IPS DF 6.9 (cell line): ENCODE measurements around the gene TRABD.

Experiments used
- DNase-seq: peaks from one replicate; pipeline ENCODE4 v3.0.0-alpha.2; 2013; ENCODE audit warnings: low read depth, low spot score
- H3K27ac ChIP-seq: one replicate; pipeline ENCODE4 v1.5.1; 2013; ENCODE audit warnings: low read length, control low read depth
- H3K27me3 ChIP-seq: 2 replicates; pipeline ENCODE4 v1.6.1; 2013; ENCODE audit warnings: mild to moderate bottlenecking, low read length; ENCODE audit not compliant: control insufficient read depth, insufficient read depth
- H3K36me3 ChIP-seq: 2 replicates; pipeline ENCODE4 v1.6.1; 2013; ENCODE audit warnings: low read length; ENCODE audit not compliant: control insufficient read depth, insufficient read depth
- H3K4me1 ChIP-seq: 2 replicates; pipeline ENCODE4 v1.6.1; 2013; ENCODE audit warnings: low read length; ENCODE audit not compliant: control insufficient read depth, insufficient read depth
- H3K4me3 ChIP-seq: 2 replicates; pipeline ENCODE4 v1.5.1; 2013; ENCODE audit warnings: mild to moderate bottlenecking, low read length
- H3K9me3 ChIP-seq: 2 replicates; pipeline ENCODE4 v1.6.1; 2013; ENCODE audit warnings: low read length, inconsistent platforms; ENCODE audit not compliant: control insufficient read depth, insufficient read depth
- WGBS: extraction: QIAGEN DNeasy Blood & Tissue Kit; methylation state at CpG from one replicate; pipeline ENCODE4 v1.1.7; 2013; ENCODE audit warnings: mixed read lengths, missing lambda C conversion rate; ENCODE audit not compliant: insufficient read length, insufficient coverage; 5-methylcytosine and 5-hydroxymethylcytosine counted together

The TRABD gene

GRCh38 chr22:50207383-50208140 lies 21.8 kb downstream of the TRABD start:
- Histone ChIP-seq H3K27ac (no peak overlapping the region), H3K9me3 (no peaks in the 10 kb centered on the region), H3K27me3 (no peaks in the 10 kb centered on the region), H3K36me3 (peaks cover 16% of the 10 kb centered on the region), H3K4me1 (no peaks in the 10 kb centered on the region; the same call in 1 of the 2 replicates), H3K4me3 (no peak overlapping the region)
- no CpG with 5 or more reads among the region's 23 CpGs for WGBS
- no peak for DNase-seq

- no peak for DNase-seq
- Histone ChIP-seq H3K27ac (no peak overlapping the region), H3K9me3 (no peaks in the 10 kb centered on the region), H3K4me1 (no peaks in the 10 kb centered on the region; the same call in 1 of the 2 replicates), H3K27me3 (no peaks in the 10 kb centered on the region), H3K36me3 (peaks cover 17% of the 10 kb centered on the region), H3K4me3 (no peak overlapping the region)
- no CpG with 5 or more reads among the region's 22 CpGs for WGBS
Observed at GRCh38 chr22:50208430-50208938, 22.8 kb downstream of the TRABD start.

- no peak overlapping the region for H3K27ac ChIP-seq
- no peaks in the 10 kb centered on the region for H3K9me3 ChIP-seq
- WGBS, result no CpG with 5 or more reads among the region's 31 CpGs
- no peaks in the 10 kb centered on the region for H3K27me3 ChIP-seq
- no peak overlapping the region for H3K4me3 ChIP-seq
- DNase-seq, result no peak
- no peaks in the 10 kb centered on the region; the same call in 1 of the 2 replicates for H3K4me1 ChIP-seq
- peaks cover 17% of the 10 kb centered on the region for H3K36me3 ChIP-seq
Observed at GRCh38 chr22:50208939-50209892, 23.5 kb downstream of the TRABD start.

- no CpG with 5 or more reads among the region's 20 CpGs for WGBS
- DNase-seq, result no peak
- H3K36me3 ChIP-seq, result peaks cover 17% of the 10 kb centered on the region
Observed at GRCh38 chr22:50209893-50210292, 24.2 kb downstream of the TRABD start.

GRCh38 chr22:50210378-50211139 lies 24.8 kb downstream of the TRABD start:
- H3K9me3 ChIP-seq, result no peaks in the 10 kb centered on the region
- no peaks in the 10 kb centered on the region; the same call in 1 of the 2 replicates for H3K4me1 ChIP-seq
- H3K27ac ChIP-seq, result no peak overlapping the region
- peaks cover 17% of the 10 kb centered on the region for H3K36me3 ChIP-seq
- no CpG with 5 or more reads among the region's 32 CpGs for WGBS
- no peaks in the 10 kb centered on the region for H3K27me3 ChIP-seq
- no peak for DNase-seq
- H3K4me3 ChIP-seq, result no peak overlapping the region

More at GRCh38 chr22:50209893-50210292, 24.2 kb downstream of the TRABD start:
- Histone ChIP-seq H3K4me1 (no peaks in the 10 kb centered on the region; the same call in 1 of the 2 replicates), H3K27me3 (no peaks in the 10 kb centered on the region), H3K27ac (no peak overlapping the region), H3K4me3 (no peak overlapping the region), H3K9me3 (no peaks in the 10 kb centered on the region)

- no peak for DNase-seq
- no CpG with 5 or more reads among the region's 14 CpGs for WGBS
- H3K36me3 ChIP-seq, result peaks cover 17% of the 10 kb centered on the region
- H3K27me3 ChIP-seq, result no peaks in the 10 kb centered on the region
- no peak overlapping the region for H3K4me3 ChIP-seq
- no peaks in the 10 kb centered on the region for H3K9me3 ChIP-seq
- no peak overlapping the region for H3K27ac ChIP-seq
- H3K4me1 ChIP-seq, result no peaks in the 10 kb centered on the region
Observed at GRCh38 chr22:50211147-50211546, 25.4 kb downstream of the TRABD start.

DNA sequence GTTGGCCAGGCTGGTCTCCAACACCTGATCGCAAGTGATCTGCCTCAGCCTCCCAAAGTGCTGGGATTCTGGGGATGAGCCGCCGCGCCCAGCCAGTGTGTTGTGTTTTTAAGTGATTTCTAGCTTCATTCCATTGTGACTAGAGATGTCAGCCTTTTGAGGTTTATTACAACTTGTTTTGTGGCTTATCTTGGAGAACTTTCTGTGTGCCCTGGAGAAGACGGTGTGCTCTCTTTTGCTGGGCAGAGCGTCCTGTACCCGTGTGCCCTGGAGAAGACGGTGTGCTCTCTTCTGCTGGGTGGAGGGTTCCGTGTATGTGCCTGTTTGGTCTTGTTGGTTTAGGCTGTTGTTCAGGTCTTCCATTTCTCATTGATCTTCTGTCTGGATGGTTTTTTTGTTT lies 27.6 kb downstream of the TRABD start:
- no CpG with 5 or more reads among the region's 9 CpGs for WGBS
- Histone ChIP-seq H3K9me3 (no peaks in the 10 kb centered on the region), H3K4me1 (no peaks in the 10 kb centered on the region), H3K27ac (no peak overlapping the region), H3K4me3 (no peak overlapping the region), H3K27me3 (no peaks in the 10 kb centered on the region), H3K36me3 (peaks cover 31% of the 10 kb centered on the region)
- DNase-seq, result no peak

- no peaks in the 10 kb centered on the region for H3K9me3 ChIP-seq
- no peak overlapping the region for H3K27ac ChIP-seq
- H3K36me3 ChIP-seq, result peaks cover 31% of the 10 kb centered on the region
- WGBS, result no CpG with 5 or more reads among the region's 17 CpGs
- no peak for DNase-seq
- no peaks in the 10 kb centered on the region for H3K27me3 ChIP-seq
- H3K4me1 ChIP-seq, result peaks cover 1% of the 10 kb centered on the region; the same call in 1 of the 2 replicates
- no peak overlapping the region for H3K4me3 ChIP-seq
Observed at GRCh38 chr22:50215297-50216054, 29.8 kb downstream of the TRABD start.

DNA sequence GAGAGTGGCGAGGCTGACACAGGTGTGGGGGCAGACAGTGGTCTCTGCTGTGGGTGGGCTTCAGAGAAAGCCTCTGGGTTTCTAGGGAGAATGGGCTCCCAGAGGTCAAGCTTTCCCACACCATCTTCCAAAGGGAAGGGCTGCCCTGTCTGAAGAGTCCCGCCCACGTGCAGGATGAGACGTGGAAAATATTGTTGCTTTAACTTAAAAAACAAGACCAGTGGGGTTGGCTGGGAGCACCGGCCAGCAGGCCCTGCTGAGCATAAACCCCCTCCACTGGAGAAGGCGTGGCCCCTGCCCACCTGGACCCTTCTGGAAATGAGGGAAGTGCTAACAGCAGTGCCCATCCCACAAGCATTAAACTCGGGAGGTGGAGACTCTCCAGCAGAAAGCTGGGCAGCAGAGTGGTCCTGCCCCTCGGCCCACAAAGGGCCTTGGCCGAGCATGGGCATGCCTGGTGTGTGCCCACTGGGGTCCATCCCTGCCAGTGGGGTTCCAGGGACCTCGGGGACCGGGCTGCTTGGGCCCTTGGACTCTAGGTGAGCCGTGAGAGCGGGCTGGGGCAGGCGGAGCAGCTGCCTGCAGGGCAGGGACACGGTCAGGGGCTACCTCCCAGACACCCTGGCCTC lies 30.5 kb downstream of the TRABD start:
- DNase-seq, result no peak
- Histone ChIP-seq H3K4me3 (no peak overlapping the region), H3K27me3 (no peaks in the 10 kb centered on the region), H3K27ac (no peak overlapping the region), H3K36me3 (peaks cover 33% of the 10 kb centered on the region), H3K9me3 (no peaks in the 10 kb centered on the region), H3K4me1 (peaks cover 1% of the 10 kb centered on the region; the same call in 1 of the 2 replicates)
- no CpG with 5 or more reads among the region's 15 CpGs for WGBS
